ENCODE data around the gene RYR1.

GRCh38 chr19:38430931-38431330, 2.6 kb upstream of the RYR1 start:
- TF ChIP-seq CTCF (conservative IDR thresholded peaks at IDR 0.05; ENCODE audit: low read length) (no peak), EZH2phosphoT487 (IDR thresholded peaks at IDR 0.05; ENCODE audit: borderline replicate concordance, low read depth, low read length) (no peak)

Data from OCI-LY7 (cell line).